Panc1 (cell line): ENCODE results near the gene ACTL7B. TPM values are rescaled to one million over a fixed set of nuclear protein-coding genes. Genes with fewer than 3 reads are reported as not detected.

Experiments
- ATAC-seq: fragments of 200-7000 bp; cut with Tn5 transposase; 2 replicates; pipeline ENCODE4 v1.9.1; 2020; ENCODE audit warnings: mild to moderate bottlenecking, moderate library complexity
- BruUV-seq: library from RNA; stranded (reverse); fragments of 400-500 nt; replicated peaks from 2 replicates; lab custom pipeline; 2021; lab: Mats Ljungman, UMichigan
- CTCF ChIA-PET: fragments of 300-600 bp; sonication (Branson Sonifier 250); formaldehyde crosslinking; loops from one replicate; lab custom pipeline; 2022; ENCODE audit warnings: antibody characterized with exemption; lab: Charles Lee
- POLR2A ChIA-PET: fragments of 300-600 bp; sonication (Branson Sonifier 250); formaldehyde crosslinking; loops from one replicate; lab custom pipeline; 2022; ENCODE audit warnings: antibody characterized with exemption; lab: Charles Lee
- DNase-seq: peaks from one replicate; pipeline ENCODE4 v3.0.0-alpha.2; 2010; ENCODE audit warnings: low read depth, low spot score
- H3K27ac ChIP-seq: 2 replicates; pipeline ENCODE4 v1.5.1; 2011; ENCODE audit warnings: mild to moderate bottlenecking, low read length, inconsistent platforms
- H3K27me3 ChIP-seq: fragments of 200-500 bp; sonication (Bioruptor generic); 2 replicates; pipeline ENCODE4 v1.6.0; 2014; ENCODE audit warnings: low read length, inconsistent platforms; ENCODE audit not compliant: control insufficient read depth, insufficient read depth
- H3K36me3 ChIP-seq: fragments of 200-500 bp; sonication (Bioruptor generic); 2 replicates; pipeline ENCODE4 v1.5.1; 2014; ENCODE audit warnings: inconsistent platforms, mild to moderate bottlenecking, low read length, moderate library complexity; ENCODE audit not compliant: control insufficient read depth, insufficient read depth
- H3K4me1 ChIP-seq: 2 replicates; pipeline ENCODE4 v1.5.1; 2011; ENCODE audit warnings: inconsistent platforms, mild to moderate bottlenecking, low read length, moderate library complexity; ENCODE audit not compliant: control insufficient read depth, insufficient read depth
- H3K4me3 ChIP-seq, 2 experiments: 2 replicates each; pipeline ENCODE4 v1.5.1; 2011 to 2012; ENCODE audit warnings: low read depth in 2 of 2, low read length in 2 of 2, mild to moderate bottlenecking in 2 of 2, inconsistent platforms in 1 of 2, moderate library complexity in 1 of 2
- H3K9me3 ChIP-seq: fragments of 200-500 bp; sonication (Bioruptor generic); 2 replicates; pipeline ENCODE4 v1.5.1; 2014; ENCODE audit warnings: low read depth, mild to moderate bottlenecking, inconsistent platforms, low read length, moderate library complexity; ENCODE audit not compliant: control insufficient read depth, insufficient read depth
- CTCF ChIP-seq: fragments of 450-650 bp; IDR thresholded peaks from 2 replicates; pipeline ENCODE4 v1.5.1; 2017; ENCODE audit warnings: mild to moderate bottlenecking
- POLR2AphosphoS5 ChIP-seq: IDR thresholded peaks from 2 replicates; pipeline ENCODE4 v1.6.1; 2012; ENCODE audit warnings: mild to moderate bottlenecking, low read depth, low read length, moderate library complexity
- REST ChIP-seq, 2 experiments: IDR thresholded peaks; 2 replicates each; pipeline ENCODE4 v1.6.1; 2011 to 2012; ENCODE audit warnings: low read depth in 2 of 2, control low read depth in 1 of 2, low read length in 1 of 2, mild to moderate bottlenecking in 1 of 2, moderate library complexity in 1 of 2; ENCODE audit not compliant: insufficient read depth in 1 of 2
- SIN3A ChIP-seq: IDR thresholded peaks from 2 replicates; pipeline ENCODE4 v1.6.1; 2012; ENCODE audit warnings: low read depth, mild to moderate bottlenecking, low read length, moderate library complexity, borderline replicate concordance; ENCODE audit not compliant: insufficient read depth
- TCF7L2 ChIP-seq: IDR thresholded peaks from 2 replicates; pipeline ENCODE4 v1.6.1; 2011; ENCODE audit warnings: mild to moderate bottlenecking, low read depth, low read length, inconsistent platforms
- in situ Hi-C: cut with HindIII; loops from 2 replicates; pipeline ENCODE4 v1.10.0; 2016; ENCODE audit warnings: low sequenced_read_pairs, low pct_unique_long_range_greater_than_20kb
- intact Hi-C: fragments of 100-400 bp; cut with micrococcal nuclease; formaldehyde crosslinking; loops from one replicate; pipeline ENCODE4 v1.10.0; 2022; ENCODE audit not compliant: unreplicated experiment
- total RNA-seq: library from RNA; stranded (reverse); gene quantifications from one replicate; pipeline ENCODE4 v1.2.1, GENCODE V29; 2021; ENCODE audit not compliant: unreplicated experiment

Gene ACTL7B
- total RNA-seq, 1 experiment from 2014 or later, result not detected

GRCh38 chr9:108883085-108883484 lies 27.3 kb upstream of the ACTL7B start:
- ChIA-PET CTCF (no interaction called here), POLR2A (no interaction called here)
- BruUV-seq, result no TSS peak
- Histone ChIP-seq H3K27me3 (no peaks in the 10 kb centered on the region), H3K36me3 (peaks cover 6% of the 10 kb centered on the region; the same call in 1 of the 2 replicates), H3K4me3 (no peak overlapping the region), H3K9me3 (no peaks in the 10 kb centered on the region), H3K27ac (no peak overlapping the region), H3K4me1 (no peaks in the 10 kb centered on the region)
- DNase-seq (no peak), ATAC-seq (no peak)
- TF ChIP-seq SIN3A (no peak), CTCF (no peak), POLR2AphosphoS5 (no peak), REST (IDR thresholded peaks at IDR 0.05; ENCODE audit: insufficient read depth in 1 of 2, low read depth in 2 of 2, low read length in 1 of 2) (no peak), TCF7L2 (no peak)
- in situ Hi-C loops (no loop called here), intact Hi-C loops (no loop called here)

- in situ Hi-C loops, result no loop called here
- Histone ChIP-seq H3K27ac (no peak overlapping the region), H3K27me3 (no peaks in the 10 kb centered on the region), H3K4me1 (no peaks in the 10 kb centered on the region), H3K4me3 (no peak overlapping the region), H3K9me3 (no peaks in the 10 kb centered on the region), H3K36me3 (peaks cover 6% of the 10 kb centered on the region; the same call in 1 of the 2 replicates)
- TF ChIP-seq SIN3A (no peak), REST (IDR thresholded peaks at IDR 0.05; ENCODE audit: insufficient read depth in 1 of 2, low read depth in 2 of 2, low read length in 1 of 2) (no peak), POLR2AphosphoS5 (no peak), CTCF (no peak), TCF7L2 (no peak)
- ChIA-PET CTCF (no interaction called here), POLR2A (no interaction called here)
- DNase-seq (no peak), ATAC-seq (no peak)
- no TSS peak for BruUV-seq
- intact Hi-C loops, result no loop called here
These were observed 26.5 kb upstream of the ACTL7B start for GRCh38 chr9:108882052-108882888.
